Activated CD8-positive, alpha-beta memory T cell treated with anti-CD3 and anti-CD28 coated beads, Interleukin-2, amount 50 U/mL, for 24 hours (primary cell): Measurements from ENCODE around the gene SMTNL1.
A peak's percentile ranks its signal among the peaks of the same experiment; 100 is the strongest.

Experiments used
- DNase-seq: peaks from one replicate; pipeline ENCODE4 v3.0.0-alpha.2; 2020; ENCODE audit errors: extremely low read depth

The SMTNL1 gene

GRCh38 chr11:57536947-57537619 is at the start of gene SMTNL1:
SMTNL1 (plus strand) TSS chr11:57537595; CDS start chr11:57542643, 5,048 bp downstream.
- no peak for DNase-seq

GRCh38 chr11:57487920-57488659 is 49.3 kb upstream of the SMTNL1 start:
- no peak for DNase-seq

- DNase-seq, result no peak
Measured at GRCh38 chr11:57490456-57491248, 46.7 kb upstream of the SMTNL1 start.

GRCh38 chr11:57491371-57492061 is 45.9 kb upstream of the SMTNL1 start:
- DNase-seq, result no peak

GRCh38 chr11:57493507-57494503 is 43.6 kb upstream of the SMTNL1 start:
- DNase-seq, result peak; percentile 56

GRCh38 chr11:57496109-57496820 is 41.1 kb upstream of the SMTNL1 start:
- no peak for DNase-seq

- DNase-seq, result no peak
Measured at GRCh38 chr11:57497303-57498247, 39.8 kb upstream of the SMTNL1 start.

GRCh38 chr11:57498540-57498939 is 38.9 kb upstream of the SMTNL1 start:
- no peak for DNase-seq

GRCh38 chr11:57499413-57499982 is 37.9 kb upstream of the SMTNL1 start:
- DNase-seq, result no peak

GRCh38 chr11:57499983-57500461 is 37.4 kb upstream of the SMTNL1 start:
- DNase-seq, result no peak

GRCh38 chr11:57500515-57500914 is 36.9 kb upstream of the SMTNL1 start:
- no peak for DNase-seq

GRCh38 chr11:57500926-57501325 is 36.5 kb upstream of the SMTNL1 start:
- DNase-seq, result no peak

GRCh38 chr11:57501953-57502352 is 35.4 kb upstream of the SMTNL1 start:
- no peak for DNase-seq

GRCh38 chr11:57502376-57502775 is 35.0 kb upstream of the SMTNL1 start:
- DNase-seq, result no peak

- DNase-seq, result no peak
Measured at GRCh38 chr11:57502870-57503269, 34.5 kb upstream of the SMTNL1 start.

GRCh38 chr11:57504511-57504910 is 32.9 kb upstream of the SMTNL1 start:
- no peak for DNase-seq

GRCh38 chr11:57506522-57506921 is 30.9 kb upstream of the SMTNL1 start:
- no peak for DNase-seq
